Stomach (tissue), 9 donors: ENCODE results near the gene KLF15. TPM values are rescaled to one million over a fixed set of nuclear protein-coding genes. Genes with fewer than 3 reads are reported as not detected.

ENCODE experiments used
- DNase-seq, 2 donors: peaks; one replicate each; pipeline versions ENCODE4 v3.0.0 to v3.0.0-alpha.2; 2013 to 2019
- H3K27ac ChIP-seq, 5 donors: fragments of 200-600 bp in 4 of 5; sonication (generic) in 4 of 5; one replicate each; pipeline ENCODE4 v1.5.1; 2013 to 2019; ENCODE audit warnings: mild to moderate bottlenecking in 1 of 5, moderate library complexity in 1 of 5
- H3K27me3 ChIP-seq, 3 donors: fragments of 200-600 bp; sonication (generic); one replicate each; pipeline ENCODE4 v1.5.1; 2017 to 2019; ENCODE audit warnings: mixed run types in 1 of 3
- H3K36me3 ChIP-seq, 4 donors: fragments of 200-600 bp; sonication (generic); 1 replicate in 3 of 4; 2 replicates in 1 of 4; pipeline ENCODE4 v1.5.1; 2016 to 2019
- H3K4me1 ChIP-seq, 4 donors: fragments of 200-600 bp; sonication (generic); one replicate each; pipeline ENCODE4 v1.5.1; 2016 to 2019
- H3K4me3 ChIP-seq, 4 donors: fragments of 200-600 bp; sonication (generic) in 3 of 4; one replicate each; pipeline ENCODE4 v1.5.1; 2016 to 2019; ENCODE audit warnings: mild to moderate bottlenecking in 1 of 4
- H3K9me3 ChIP-seq, 4 donors: fragments of 200-600 bp; sonication (generic); one replicate each; pipeline ENCODE4 v1.5.1; 2016 to 2019
- EP300 ChIP-seq: sonication (generic); formaldehyde crosslinking; IDR thresholded peaks from one replicate; pipeline ENCODE4 v1.6.1; 2017; ENCODE audit warnings: antibody characterized with exemption
- POLR2A ChIP-seq, 4 donors: fragments of 450-650 bp; IDR thresholded peaks; one replicate each; pipeline ENCODE4 v1.6.1; 2016; ENCODE audit warnings: antibody characterized with exemption in 4 of 4, control low read depth in 2 of 4, mild to moderate bottlenecking in 1 of 4, moderate library complexity in 1 of 4
- POLR2AphosphoS5 ChIP-seq, 3 donors: sonication (generic); formaldehyde crosslinking; IDR thresholded peaks; one replicate each; pipeline ENCODE4 v1.6.1; 2016; ENCODE audit warnings: antibody characterized with exemption in 3 of 3
- WGBS, 5 donors: extraction: QIAGEN DNeasy Blood & Tissue Kit in 3 of 5; methylation state at CpG; one replicate each; pipeline versions ENCODE4 v1.1.5 to v1.1.7; 2013 to 2018; 5-methylcytosine and 5-hydroxymethylcytosine counted together
- intact Hi-C: fragments of 100-400 bp; cut with DNase I; formaldehyde crosslinking; loops from one replicate; pipeline ENCODE4 v1.15.1; 2023; ENCODE audit warnings: low total_unique reads
- polyA plus RNA-seq, 3 donors: library from polyadenylated mRNA; stranded (reverse); fragments of 200-250 nt; gene quantifications; one replicate each; pipeline ENCODE4 v1.2.3, GENCODE V29; 2013
- total RNA-seq, 5 donors: library from RNA; depleted of rRNA; stranded (reverse); fragments of >200 nt; gene quantifications; one replicate each; pipeline versions ENCODE4 v1.1.0 to v1.2.3, GENCODE V29; 2014 to 2016
- TF ChIP-seq, protein P1 (sequence below), 7 experiments: fragments of 450-650 bp in 4 of 7; fragments of 200-600 bp in 3 of 7; sonication (generic) in 3 of 7; IDR thresholded peaks; one replicate each; pipeline ENCODE4 v1.5.1; 2016 to 2019; ENCODE audit warnings: antibody characterized with exemption in 7 of 7, control low read depth in 2 of 7, mild to moderate bottlenecking in 1 of 7
- donor health status: healthy with polysubstance abuse.
- donor health status: Bipolar disorder and iron deficiency.
- donor health status: healthy.

KLF15 gene
- total and polyA plus RNA-seq, 8 donors: 4.6 to 82.9 (median 19.1) TPM

DNA sequence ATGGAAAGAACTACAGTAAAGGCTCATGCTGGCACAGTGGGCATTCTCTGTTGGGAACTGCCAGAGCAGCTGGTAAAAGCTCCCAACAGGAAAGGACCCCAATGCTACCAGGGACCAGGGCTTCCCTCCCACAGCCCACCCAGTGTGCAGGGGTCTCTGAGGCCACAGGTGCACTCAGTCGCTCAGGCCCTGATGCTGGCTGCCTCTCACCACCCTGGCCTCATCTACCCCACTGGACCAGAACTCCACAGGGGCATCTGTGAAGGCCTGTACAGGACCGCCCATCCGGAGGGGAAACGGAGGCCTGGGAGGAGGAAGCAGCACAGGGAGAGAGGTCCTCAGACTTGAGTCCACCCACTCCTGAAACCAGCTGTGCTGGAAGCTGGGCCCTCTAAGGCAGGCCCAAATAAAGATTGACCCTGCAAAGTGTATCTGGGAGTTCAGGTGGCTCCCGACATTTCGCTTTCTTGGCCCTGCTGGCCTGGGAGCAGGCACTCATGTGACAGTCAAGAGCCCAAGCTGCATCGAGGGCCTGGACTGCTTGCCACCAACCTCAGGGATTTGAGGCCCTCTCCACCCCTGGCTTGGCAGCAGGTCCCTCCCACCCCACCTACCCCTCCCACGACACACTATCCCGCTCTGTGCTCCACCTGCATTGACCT, 12.7 kb downstream of the KLF15 start:
- Histone ChIP-seq H3K4me1 (peaks cover 4 to 64% (median 32%) of the 10 kb centered on the region in 4 donors), H3K4me3 (no peak overlapping the region), H3K27me3 (no peaks in the 10 kb centered on the region), H3K27ac (no peak overlapping the region), H3K36me3 (peaks cover 8 to 71% (median 56%) of the 10 kb centered on the region in 4 donors), H3K9me3 (no peaks in the 10 kb centered on the region)
- TF ChIP-seq POLR2A (IDR thresholded peaks at IDR 0.05) (no peak), POLR2AphosphoS5 (IDR thresholded peaks at IDR 0.05) (no peak), EP300 (no peak)
- TF ChIP-seq, protein P1, sequence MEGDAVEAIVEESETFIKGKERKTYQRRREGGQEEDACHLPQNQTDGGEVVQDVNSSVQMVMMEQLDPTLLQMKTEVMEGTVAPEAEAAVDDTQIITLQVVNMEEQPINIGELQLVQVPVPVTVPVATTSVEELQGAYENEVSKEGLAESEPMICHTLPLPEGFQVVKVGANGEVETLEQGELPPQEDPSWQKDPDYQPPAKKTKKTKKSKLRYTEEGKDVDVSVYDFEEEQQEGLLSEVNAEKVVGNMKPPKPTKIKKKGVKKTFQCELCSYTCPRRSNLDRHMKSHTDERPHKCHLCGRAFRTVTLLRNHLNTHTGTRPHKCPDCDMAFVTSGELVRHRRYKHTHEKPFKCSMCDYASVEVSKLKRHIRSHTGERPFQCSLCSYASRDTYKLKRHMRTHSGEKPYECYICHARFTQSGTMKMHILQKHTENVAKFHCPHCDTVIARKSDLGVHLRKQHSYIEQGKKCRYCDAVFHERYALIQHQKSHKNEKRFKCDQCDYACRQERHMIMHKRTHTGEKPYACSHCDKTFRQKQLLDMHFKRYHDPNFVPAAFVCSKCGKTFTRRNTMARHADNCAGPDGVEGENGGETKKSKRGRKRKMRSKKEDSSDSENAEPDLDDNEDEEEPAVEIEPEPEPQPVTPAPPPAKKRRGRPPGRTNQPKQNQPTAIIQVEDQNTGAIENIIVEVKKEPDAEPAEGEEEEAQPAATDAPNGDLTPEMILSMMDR (IDR thresholded peaks at IDR 0.05): no peak
- intact Hi-C loops: no loop called here
- peak in 1 of 2 donors; percentile 18 for DNase-seq
- 88 to 94% (median 91%) methylated on average over 6 to 9 of the region's 9 CpGs for WGBS, 5 donors

GRCh38 chr3:126343649-126344035, 13.6 kb downstream of the KLF15 start:
- H3K9me3 ChIP-seq: no peaks in the 10 kb centered on the region
- peak overlapping the region in 1 of 5 donors; percentile 38 for H3K27ac ChIP-seq
- TF ChIP-seq, protein P1 (IDR thresholded peaks at IDR 0.05): no peak
- TF ChIP-seq POLR2A (IDR thresholded peaks at IDR 0.05) (no peak), EP300 (no peak), POLR2AphosphoS5 (IDR thresholded peaks at IDR 0.05) (no peak)
- 94% methylated on average over 28 to 32 of the region's 32 CpGs for WGBS, 5 donors
- no peak overlapping the region for H3K4me3 ChIP-seq
- peaks cover 8 to 62% (median 47%) of the 10 kb centered on the region in 4 donors for H3K36me3 ChIP-seq
- H3K27me3 ChIP-seq: no peaks in the 10 kb centered on the region
- H3K4me1 ChIP-seq: peaks cover 4 to 60% (median 28%) of the 10 kb centered on the region in 4 donors
- DNase-seq: no peak
- intact Hi-C loops: no loop called here

- 71 to 86% (median 76%) methylated on average over 12 to 19 of the region's 20 CpGs for WGBS, 5 donors
- no peak for TF ChIP-seq POLR2AphosphoS5 (IDR thresholded peaks at IDR 0.05)
- TF ChIP-seq EP300: no peak
- TF ChIP-seq, protein P1 (IDR thresholded peaks at IDR 0.05): no peak
- no peak for TF ChIP-seq POLR2A (IDR thresholded peaks at IDR 0.05)
- H3K4me3 ChIP-seq: no peak overlapping the region
- intact Hi-C loops: no loop called here
- H3K27me3 ChIP-seq: no peaks in the 10 kb centered on the region
- H3K4me1 ChIP-seq: peaks cover 4 to 55% (median 26%) of the 10 kb centered on the region in 4 donors
- H3K9me3 ChIP-seq: no peaks in the 10 kb centered on the region
- H3K36me3 ChIP-seq: peaks cover 8 to 57% (median 42%) of the 10 kb centered on the region in 4 donors
- H3K27ac ChIP-seq: peak overlapping the region in 1 of 5 donors; percentile 38
- DNase-seq: peak; percentile 21 to 23
Observed at GRCh38 chr3:126342991-126343648, 14.1 kb downstream of the KLF15 start.

DNA sequence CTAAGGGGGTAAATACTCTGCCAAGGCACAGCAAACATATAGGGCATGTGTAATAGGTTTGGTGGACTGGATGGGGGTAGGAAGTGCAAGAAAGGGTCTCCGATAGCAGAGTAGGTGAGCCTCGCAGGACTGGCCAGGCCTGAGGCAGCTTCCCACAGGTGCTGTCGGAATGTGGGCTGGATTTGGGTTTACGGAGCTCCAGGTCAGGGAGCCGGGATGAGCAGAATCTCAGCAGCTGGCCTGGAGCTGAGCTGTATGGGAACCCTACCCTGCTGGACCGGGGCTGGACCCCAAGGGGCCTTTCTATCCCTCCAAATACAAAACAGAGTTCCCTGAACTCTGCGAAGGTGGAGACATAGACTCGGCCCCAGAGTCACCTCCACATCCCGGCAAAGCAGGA, 15.0 kb downstream of the KLF15 start:
- H3K36me3 ChIP-seq: peaks cover 8 to 48% (median 33%) of the 10 kb centered on the region in 4 donors
- 86 to 92% (median 91%) methylated on average over 9 of the region's 9 CpGs for WGBS, 5 donors
- intact Hi-C loops: no loop called here

More for the DNA sequence above, 15.0 kb downstream of the KLF15 start:
- no peak for DNase-seq
- Histone ChIP-seq H3K27me3 (no peaks in the 10 kb centered on the region), H3K4me3 (no peak overlapping the region), H3K27ac (no peak overlapping the region), H3K4me1 (peaks cover 2 to 46% (median 21%) of the 10 kb centered on the region in 4 donors), H3K9me3 (no peaks in the 10 kb centered on the region)
- TF ChIP-seq EP300 (no peak), POLR2A (IDR thresholded peaks at IDR 0.05) (no peak), POLR2AphosphoS5 (IDR thresholded peaks at IDR 0.05) (no peak)
- TF ChIP-seq, protein P1 (IDR thresholded peaks at IDR 0.05): no peak
